ENCODE measurements around the gene PARP8.
"Not testable (repeated sequence)": the region's sequence is repeated elsewhere in the genome, so short reads cannot be mapped to it uniquely, and the experiment has no call there.

PARP8 gene

GRCh38 chr5:50687548-50687947 is 21.1 kb downstream of the PARP8 start:
- DNase-seq (no peak), ATAC-seq (ENCODE audit: insufficient read depth, low read depth) (no peak)
- no peak overlapping the region for H3K4me3 ChIP-seq (ENCODE audit: low read depth in 1 of 2, low read length in 2 of 2)
- H3K4me1 ChIP-seq (ENCODE audit: insufficient read depth, low read length), result no peaks in the 10 kb centered on the region
- H3K36me3 ChIP-seq (ENCODE audit: insufficient read depth, low read length), result peaks cover 11% of the 10 kb centered on the region; the same call in 1 of the 2 replicates
- H2AFZ ChIP-seq (ENCODE audit: low read depth, low read length), result no peak overlapping the region
- no peak overlapping the region for H3K9ac ChIP-seq (ENCODE audit: low read depth, low read length)
- H4K20me1 ChIP-seq (ENCODE audit: insufficient read depth, low read length), result peaks cover 3% of the 10 kb centered on the region; the same call in 1 of the 2 replicates
- H3K9me3 ChIP-seq (ENCODE audit: insufficient read depth, low read length, severe bottlenecking), result peaks cover 7% of the 10 kb centered on the region
- peaks cover 89% of the 10 kb centered on the region for H3K79me2 ChIP-seq (ENCODE audit: insufficient read depth, low read length)
- no peak overlapping the region for H3K27ac ChIP-seq (ENCODE audit: low read length)
- TF ChIP-seq EZH2 (IDR thresholded peaks at IDR 0.05; ENCODE audit: borderline replicate concordance, low read depth, low read length, severe bottlenecking), result no peak
- no peak for TF ChIP-seq CTCF (IDR thresholded peaks at IDR 0.05; ENCODE audit: borderline replicate concordance, extremely low read depth, low read length, poor library complexity, severe bottlenecking)
- no peak overlapping the region for H3K4me2 ChIP-seq (ENCODE audit: insufficient read depth, low read length)
- no peaks in the 10 kb centered on the region for H3K27me3 ChIP-seq (ENCODE audit: insufficient read depth, low read length, poor library complexity)

GRCh38 chr5:50691399-50692016 is 25.1 kb downstream of the PARP8 start:
- no peak overlapping the region for H3K4me3 ChIP-seq (ENCODE audit: low read depth in 1 of 2, low read length in 2 of 2)
- peaks cover 92% of the 10 kb centered on the region for H3K79me2 ChIP-seq (ENCODE audit: insufficient read depth, low read length)
- no peak overlapping the region for H3K4me2 ChIP-seq (ENCODE audit: insufficient read depth, low read length)
- no peaks in the 10 kb centered on the region for H3K27me3 ChIP-seq (ENCODE audit: insufficient read depth, low read length, poor library complexity)
- no peak for DNase-seq
- no peak overlapping the region for H3K9ac ChIP-seq (ENCODE audit: low read depth, low read length)
- no peak for ATAC-seq (ENCODE audit: insufficient read depth, low read depth)
- H3K4me1 ChIP-seq (ENCODE audit: insufficient read depth, low read length), result no peaks in the 10 kb centered on the region
- H3K9me3 ChIP-seq (ENCODE audit: insufficient read depth, low read length, severe bottlenecking), result no peaks in the 10 kb centered on the region
- peaks cover 11% of the 10 kb centered on the region; the same call in 1 of the 2 replicates for H3K36me3 ChIP-seq (ENCODE audit: insufficient read depth, low read length)
- H4K20me1 ChIP-seq (ENCODE audit: insufficient read depth, low read length), result peaks cover 9% of the 10 kb centered on the region; the same call in 1 of the 2 replicates
- no peak overlapping the region for H2AFZ ChIP-seq (ENCODE audit: low read depth, low read length)
- TF ChIP-seq EZH2 (IDR thresholded peaks at IDR 0.05; ENCODE audit: borderline replicate concordance, low read depth, low read length, severe bottlenecking), result no peak
- no peak for TF ChIP-seq CTCF (IDR thresholded peaks at IDR 0.05; ENCODE audit: borderline replicate concordance, extremely low read depth, low read length, poor library complexity, severe bottlenecking)
- H3K27ac ChIP-seq (ENCODE audit: low read length), result no peak overlapping the region

GRCh38 chr5:50694027-50694590 is 27.7 kb downstream of the PARP8 start:
- Histone ChIP-seq H3K27me3 (ENCODE audit: insufficient read depth, low read length, poor library complexity) (no peaks in the 10 kb centered on the region), H4K20me1 (ENCODE audit: insufficient read depth, low read length) (peaks cover 6% of the 10 kb centered on the region; the same call in 1 of the 2 replicates), H3K9me3 (ENCODE audit: insufficient read depth, low read length, severe bottlenecking) (no peaks in the 10 kb centered on the region), H3K36me3 (ENCODE audit: insufficient read depth, low read length) (peaks cover 5% of the 10 kb centered on the region; the same call in 1 of the 2 replicates), H3K4me3 (ENCODE audit: low read depth in 1 of 2, low read length in 2 of 2) (no peak overlapping the region), H3K4me1 (ENCODE audit: insufficient read depth, low read length) (no peaks in the 10 kb centered on the region), H3K79me2 (ENCODE audit: insufficient read depth, low read length) (peaks cover 96% of the 10 kb centered on the region), H2AFZ (ENCODE audit: low read depth, low read length) (no peak overlapping the region), H3K27ac (ENCODE audit: low read length) (no peak overlapping the region), H3K4me2 (ENCODE audit: insufficient read depth, low read length) (no peak overlapping the region), H3K9ac (ENCODE audit: low read depth, low read length) (no peak overlapping the region)
- no peak for ATAC-seq (ENCODE audit: insufficient read depth, low read depth)
- no peak for DNase-seq
- TF ChIP-seq CTCF (IDR thresholded peaks at IDR 0.05; ENCODE audit: borderline replicate concordance, extremely low read depth, low read length, poor library complexity, severe bottlenecking) (no peak), EZH2 (IDR thresholded peaks at IDR 0.05; ENCODE audit: borderline replicate concordance, low read depth, low read length, severe bottlenecking) (no peak)

GRCh38 chr5:50694626-50695025 is 28.2 kb downstream of the PARP8 start:
- not testable (repeated sequence) for H3K9me3 ChIP-seq (ENCODE audit: insufficient read depth, low read length, severe bottlenecking); H3K27me3 ChIP-seq (ENCODE audit: insufficient read depth, low read length, poor library complexity); H3K4me3 ChIP-seq (ENCODE audit: low read depth in 1 of 2, low read length in 2 of 2); H3K4me1 ChIP-seq (ENCODE audit: insufficient read depth, low read length); H3K9ac ChIP-seq (ENCODE audit: low read depth, low read length); ATAC-seq (ENCODE audit: insufficient read depth, low read depth); H3K27ac ChIP-seq (ENCODE audit: low read length); H4K20me1 ChIP-seq (ENCODE audit: insufficient read depth, low read length); H2AFZ ChIP-seq (ENCODE audit: low read depth, low read length); DNase-seq; H3K4me2 ChIP-seq (ENCODE audit: insufficient read depth, low read length); H3K36me3 ChIP-seq (ENCODE audit: insufficient read depth, low read length)
- peaks cover 96% of the 10 kb centered on the region for H3K79me2 ChIP-seq (ENCODE audit: insufficient read depth, low read length)

All from DND-41 (cell line).